Fibroblast of skin of right quadriceps (primary cell): Measurements from ENCODE around the gene MAST4.

Experiments
- DNase-seq: peaks from one replicate; pipeline ENCODE4 v3.0.0-alpha.2; 2013

Gene MAST4

GRCh38 chr5:67029481-67029880 is 433.3 kb downstream of the MAST4 start:
- DNase-seq, result no peak

- DNase-seq, result peak; percentile 62
Measured at GRCh38 chr5:67030289-67031056, 434.3 kb downstream of the MAST4 start.

GRCh38 chr5:67031057-67031443 is 434.9 kb downstream of the MAST4 start:
- DNase-seq, result no peak

- no peak for DNase-seq
Measured at GRCh38 chr5:67031692-67032091, 435.5 kb downstream of the MAST4 start.

GRCh38 chr5:67032921-67033664 is 436.9 kb downstream of the MAST4 start:
- DNase-seq, result peak; percentile 63

GRCh38 chr5:67033880-67034651 is 437.9 kb downstream of the MAST4 start:
- peak; percentile 18 for DNase-seq

GRCh38 chr5:67035098-67035740 is 439.0 kb downstream of the MAST4 start:
- no peak for DNase-seq

GRCh38 chr5:67037171-67037570 is 441.0 kb downstream of the MAST4 start:
- no peak for DNase-seq

GRCh38 chr5:67038817-67039603 is 442.8 kb downstream of the MAST4 start:
- peak; percentile 84 for DNase-seq

- no peak for DNase-seq
Measured at GRCh38 chr5:67042176-67043003, 446.2 kb downstream of the MAST4 start.

GRCh38 chr5:67043796-67044511 is 447.8 kb downstream of the MAST4 start:
- DNase-seq, result no peak

GRCh38 chr5:67045816-67046740 is 449.9 kb downstream of the MAST4 start:
- no peak for DNase-seq

- DNase-seq, result no peak
Measured at GRCh38 chr5:67047160-67047559, 451.0 kb downstream of the MAST4 start.

- DNase-seq, result no peak
Measured at GRCh38 chr5:67047616-67048015, 451.4 kb downstream of the MAST4 start.

- no peak for DNase-seq
Measured at GRCh38 chr5:67050125-67050524, 453.9 kb downstream of the MAST4 start.

- DNase-seq, result no peak
Measured at GRCh38 chr5:67050635-67051034, 454.4 kb downstream of the MAST4 start.

GRCh38 chr5:67051164-67051563 is 455.0 kb downstream of the MAST4 start:
- no peak for DNase-seq

- DNase-seq, result no peak
Measured at GRCh38 chr5:67052034-67052433, 455.8 kb downstream of the MAST4 start.

- no peak for DNase-seq
Measured at GRCh38 chr5:67053229-67053628, 457.0 kb downstream of the MAST4 start.
